GM18511 (cell line): ENCODE results near the gene CCRL2.
"Not testable (repeated sequence)": the region's sequence is repeated elsewhere in the genome, so short reads cannot be mapped to it uniquely, and the experiment has no call there.

Experiments
- ATAC-seq: cut with Tn5 transposase; IDR thresholded peaks from one replicate; pipeline ENCODE4 v1.9.1; 2021; ENCODE audit warnings: mild to moderate bottlenecking, moderate library complexity; ENCODE audit not compliant: unreplicated experiment

CCRL2 gene

DNA sequence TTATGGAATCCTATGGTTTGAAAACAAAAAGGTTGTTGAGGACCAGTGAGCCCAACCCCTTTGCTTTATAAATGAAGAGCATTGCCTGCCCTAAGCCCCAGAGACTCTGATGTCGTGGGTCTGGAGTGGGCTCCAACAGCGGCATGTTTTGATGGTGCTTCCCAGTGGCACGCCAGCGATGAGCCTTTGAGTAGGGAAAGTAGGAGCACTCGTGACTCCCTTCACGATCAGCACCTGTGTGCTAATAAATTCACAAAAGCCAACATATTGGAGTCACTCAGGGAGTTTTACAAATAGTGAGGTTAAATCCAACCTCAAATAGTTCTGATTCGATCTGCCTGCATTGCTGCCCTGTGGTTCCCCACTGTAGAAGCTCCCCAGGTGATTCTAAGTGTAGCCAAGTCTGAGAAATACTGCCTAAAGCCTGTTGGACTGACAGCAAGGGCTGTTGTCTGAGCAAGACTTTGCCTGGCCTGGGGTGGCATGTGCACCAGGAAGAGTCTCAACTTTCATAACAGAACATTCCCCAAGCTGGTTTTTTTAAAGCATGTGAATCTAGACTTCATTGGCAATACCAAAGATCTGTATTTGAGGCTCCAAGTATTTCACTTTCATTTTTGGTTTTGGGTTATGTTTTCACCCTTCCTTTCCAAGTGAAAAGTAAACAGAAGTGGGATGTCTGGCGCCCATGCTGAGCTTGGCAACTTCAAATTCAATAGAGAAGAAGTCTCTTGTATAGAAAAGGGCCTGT, 26.4 kb upstream of the CCRL2 start:
- no peak for ATAC-seq

DNA sequence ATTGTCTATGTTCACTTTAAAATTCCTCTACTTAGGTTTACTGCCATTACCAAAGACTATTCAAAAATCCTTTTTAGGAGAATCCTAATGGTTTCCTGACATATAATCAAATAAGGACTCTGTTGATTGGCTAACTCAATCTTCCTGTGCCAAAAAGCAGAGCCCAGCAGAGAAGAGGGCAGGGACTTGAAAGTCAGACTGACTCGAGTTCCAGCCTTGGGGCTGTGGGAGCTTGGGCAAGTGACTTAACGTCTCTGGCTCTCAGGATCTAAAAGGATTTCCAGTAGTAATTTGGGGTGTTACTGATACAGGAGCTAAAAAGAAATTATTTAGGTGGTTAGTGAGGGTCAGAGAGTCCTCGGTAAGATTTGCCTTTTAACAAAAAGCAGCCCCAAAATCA, 25.4 kb upstream of the CCRL2 start:
- no peak for ATAC-seq

DNA sequence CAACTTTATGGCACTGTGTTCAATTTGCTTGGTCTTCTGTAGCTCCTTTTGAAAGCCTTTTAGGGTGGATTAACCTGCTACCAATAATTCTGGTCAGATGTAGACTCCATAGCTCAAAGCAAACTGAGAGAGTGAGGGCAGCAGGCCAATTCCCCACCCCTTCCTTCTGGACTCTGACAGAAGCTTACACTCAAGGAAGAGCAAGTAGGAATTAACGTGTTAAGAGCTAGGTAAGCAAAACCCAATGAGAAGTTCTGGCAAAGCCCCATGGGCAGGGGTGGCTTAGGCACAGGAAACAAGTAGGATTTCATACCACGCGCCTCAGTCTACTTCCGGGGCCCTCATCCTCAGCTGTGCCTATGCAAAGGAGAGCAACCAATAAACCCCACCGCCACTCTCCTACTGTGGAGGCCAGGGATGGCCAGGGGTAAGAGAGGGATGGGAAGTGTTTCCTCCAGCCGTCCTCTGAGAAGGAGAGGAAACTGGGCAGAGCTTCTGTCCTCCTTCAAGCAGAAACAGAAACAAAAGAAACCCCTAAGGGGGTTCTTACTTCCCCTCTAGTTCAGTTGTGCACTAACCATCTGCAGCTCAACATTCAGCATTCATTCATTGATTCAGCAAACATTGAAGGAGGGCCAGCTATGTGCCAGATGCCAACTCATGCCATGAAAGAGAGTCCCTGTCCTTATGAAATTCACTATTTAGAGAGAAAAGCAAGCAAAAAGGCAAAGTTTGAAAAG, 23.7 kb upstream of the CCRL2 start:
- ATAC-seq, result no peak

DNA sequence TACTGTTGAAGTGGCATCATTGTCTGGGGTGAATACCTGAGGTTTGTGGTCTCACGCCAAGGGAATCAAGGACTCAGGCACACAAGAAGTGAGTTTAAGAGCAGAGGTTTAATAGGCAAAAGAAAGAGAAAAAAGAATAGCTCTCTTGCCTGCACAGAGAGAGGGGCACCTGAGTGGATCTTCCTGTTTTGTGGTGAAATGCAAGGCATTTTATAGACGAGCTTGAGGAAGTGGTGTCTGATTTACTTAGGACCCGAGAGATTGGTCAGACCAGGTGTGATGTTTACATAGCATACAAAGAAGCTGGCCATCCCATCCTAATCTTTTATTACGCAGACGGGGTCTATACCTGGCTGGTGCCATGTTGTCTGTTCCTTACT, 23.1 kb upstream of the CCRL2 start:
- ATAC-seq, result no peak

DNA sequence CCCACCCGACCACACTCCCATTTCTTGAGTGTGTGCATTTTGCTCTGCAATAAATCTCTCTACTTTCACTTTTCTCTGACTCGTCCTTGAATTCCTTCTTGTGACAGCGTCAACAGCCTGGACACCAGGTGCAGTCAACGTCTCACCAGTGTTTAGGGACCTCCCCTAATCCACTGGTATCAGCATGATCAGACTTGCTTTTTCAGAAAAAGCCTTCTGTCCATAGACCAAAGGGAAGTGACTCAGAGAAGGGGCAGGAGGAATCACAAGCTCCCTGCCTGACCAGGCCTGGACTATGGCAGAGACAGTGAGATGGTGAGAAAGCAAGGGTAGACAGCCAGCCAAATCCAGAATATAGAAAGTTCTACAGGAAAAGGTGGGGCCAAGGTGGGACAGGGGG, 20.9 kb upstream of the CCRL2 start:
- no peak for ATAC-seq

DNA sequence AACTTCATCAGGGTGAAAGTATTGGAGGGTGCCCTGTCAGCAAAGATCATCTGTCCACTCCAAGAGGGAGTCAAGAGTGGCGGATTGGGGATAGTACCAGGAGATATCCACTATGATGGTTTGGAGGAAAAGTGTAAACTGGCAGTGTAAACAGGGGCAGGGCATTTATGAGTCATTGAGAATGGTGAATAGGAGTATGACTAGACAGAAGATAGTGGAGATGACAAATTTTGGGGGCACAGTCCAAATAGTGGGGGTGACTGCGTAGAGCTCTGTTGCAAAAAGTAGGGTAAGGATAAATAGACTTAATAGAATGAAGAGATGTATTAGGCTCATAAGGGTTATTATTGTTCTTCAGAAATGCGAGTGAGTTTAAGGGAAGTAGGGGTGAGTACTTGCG, 18.2 kb upstream of the CCRL2 start:
- not testable (repeated sequence) for ATAC-seq

DNA sequence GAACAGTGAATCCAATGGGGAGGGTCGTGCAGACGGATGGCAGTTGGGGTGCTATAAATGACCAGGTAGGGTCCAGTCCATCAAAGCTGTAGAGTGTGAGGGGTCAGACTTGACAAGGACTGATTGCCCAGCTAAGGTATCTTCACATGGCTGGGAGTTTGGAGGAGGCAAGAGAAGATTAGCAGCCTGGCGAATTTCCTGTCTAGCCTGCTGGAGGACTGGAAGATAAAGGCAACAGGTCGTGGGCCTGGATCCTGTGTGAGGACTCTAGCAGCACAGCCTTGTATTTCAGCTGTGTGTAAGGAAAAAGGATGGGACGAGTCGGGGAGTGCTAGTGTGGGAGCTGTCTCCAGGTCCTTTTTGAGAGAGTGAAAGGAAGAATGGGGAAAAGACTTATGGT, 17.8 kb upstream of the CCRL2 start:
- no peak for ATAC-seq

DNA sequence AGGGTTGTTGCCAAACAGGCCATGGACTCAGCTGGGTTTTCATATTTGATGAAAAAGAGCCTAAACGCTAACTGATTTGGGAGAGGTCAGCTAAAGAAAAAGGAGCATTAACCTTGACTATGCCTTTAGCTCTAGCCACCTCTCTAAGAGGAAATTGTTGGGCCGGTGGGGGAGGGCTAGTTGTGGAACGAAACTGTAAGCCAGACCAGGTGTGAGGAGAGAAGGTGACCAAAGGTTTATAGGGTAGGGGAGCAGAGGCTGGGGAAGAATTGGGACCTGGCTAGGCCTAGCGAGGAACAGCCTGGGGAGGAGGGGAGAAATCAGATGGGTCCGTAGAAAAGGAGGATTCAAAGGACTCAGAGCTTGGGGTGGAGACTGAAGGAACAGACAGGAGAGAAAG, 15.5 kb upstream of the CCRL2 start:
- ATAC-seq, result not testable (repeated sequence)

DNA sequence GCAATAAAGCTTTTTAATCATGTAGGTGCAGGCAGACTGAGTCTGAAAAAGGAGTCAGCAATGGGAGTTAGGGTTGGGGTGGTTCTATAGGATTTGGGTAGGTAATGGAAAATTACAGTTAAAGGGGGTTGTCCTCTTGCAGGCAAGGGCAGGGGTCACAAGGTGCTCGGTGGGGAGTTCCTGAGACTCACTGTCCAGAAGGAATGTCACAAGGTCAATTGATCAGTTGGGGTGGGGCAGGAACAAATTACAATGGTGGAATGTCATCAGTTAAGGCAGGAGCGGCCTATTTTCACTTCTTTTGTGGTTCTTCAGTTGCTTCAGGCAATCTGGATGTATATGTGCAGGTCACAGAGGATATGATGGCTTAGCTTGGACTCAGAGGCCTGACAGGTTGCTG, 14.0 kb upstream of the CCRL2 start:
- no peak for ATAC-seq

DNA sequence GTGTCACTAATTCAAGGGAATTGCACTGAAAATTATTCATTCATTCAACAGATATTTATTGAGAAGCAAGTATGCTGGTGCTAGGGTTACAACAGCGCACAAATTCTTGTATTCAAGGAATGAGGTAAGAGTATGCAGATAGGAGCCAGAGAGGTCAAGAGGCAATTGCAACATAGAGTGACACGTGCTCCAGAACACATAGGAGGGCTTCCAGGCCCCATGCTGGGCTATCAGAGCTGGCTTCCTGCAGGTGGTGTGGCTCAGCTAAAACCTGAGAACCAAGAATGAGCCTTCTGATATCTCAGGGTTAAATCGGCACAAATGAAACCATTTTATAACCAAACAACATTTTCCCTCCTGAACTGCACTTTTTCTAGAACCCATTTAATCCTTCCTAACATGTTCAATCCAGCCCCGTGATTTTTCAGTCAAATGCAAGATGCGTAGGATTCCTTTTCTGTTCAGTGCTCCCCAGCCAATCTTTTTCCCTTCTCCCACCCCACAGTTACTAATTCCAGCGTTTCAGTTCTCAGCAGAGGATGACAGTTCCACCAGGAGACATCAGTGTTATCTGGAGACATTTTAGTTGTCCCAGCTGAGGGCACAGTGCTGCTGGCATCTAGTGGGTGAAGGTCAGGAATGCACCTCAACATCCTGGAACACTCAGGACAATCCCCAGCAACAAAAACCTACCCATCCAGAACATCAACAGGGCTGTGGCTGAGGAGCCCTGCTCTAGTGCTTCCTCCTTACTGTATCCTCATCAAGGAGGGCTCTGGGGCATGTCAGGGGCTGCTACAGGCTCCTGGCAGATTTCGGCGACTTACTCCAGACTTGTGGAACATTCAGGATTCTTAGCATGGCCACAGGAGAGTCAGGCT, 13.3 kb upstream of the CCRL2 start:
- no peak for ATAC-seq

DNA sequence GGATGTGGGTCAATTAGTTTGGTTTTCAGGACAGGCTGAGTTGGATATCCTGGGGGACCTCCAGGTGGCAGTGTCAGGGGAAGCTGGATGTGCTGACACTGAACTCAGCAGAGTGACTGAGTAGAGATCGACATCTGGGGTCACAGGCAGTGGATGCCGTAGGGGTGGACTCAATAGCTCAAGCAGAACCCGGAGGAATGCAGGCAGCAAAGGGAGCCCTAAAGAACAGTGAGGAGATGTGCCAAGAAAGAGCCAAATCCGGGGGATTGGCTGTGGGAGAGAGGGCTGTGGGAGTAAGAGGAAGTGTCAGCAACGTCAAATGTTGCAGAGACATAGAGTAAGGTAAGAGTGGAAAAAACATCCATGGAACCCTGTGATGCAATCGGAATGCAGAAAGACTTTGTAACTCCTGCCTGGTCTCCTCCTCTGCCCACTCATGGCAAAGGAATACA, 11.8 kb upstream of the CCRL2 start:
- ATAC-seq, result no peak

DNA sequence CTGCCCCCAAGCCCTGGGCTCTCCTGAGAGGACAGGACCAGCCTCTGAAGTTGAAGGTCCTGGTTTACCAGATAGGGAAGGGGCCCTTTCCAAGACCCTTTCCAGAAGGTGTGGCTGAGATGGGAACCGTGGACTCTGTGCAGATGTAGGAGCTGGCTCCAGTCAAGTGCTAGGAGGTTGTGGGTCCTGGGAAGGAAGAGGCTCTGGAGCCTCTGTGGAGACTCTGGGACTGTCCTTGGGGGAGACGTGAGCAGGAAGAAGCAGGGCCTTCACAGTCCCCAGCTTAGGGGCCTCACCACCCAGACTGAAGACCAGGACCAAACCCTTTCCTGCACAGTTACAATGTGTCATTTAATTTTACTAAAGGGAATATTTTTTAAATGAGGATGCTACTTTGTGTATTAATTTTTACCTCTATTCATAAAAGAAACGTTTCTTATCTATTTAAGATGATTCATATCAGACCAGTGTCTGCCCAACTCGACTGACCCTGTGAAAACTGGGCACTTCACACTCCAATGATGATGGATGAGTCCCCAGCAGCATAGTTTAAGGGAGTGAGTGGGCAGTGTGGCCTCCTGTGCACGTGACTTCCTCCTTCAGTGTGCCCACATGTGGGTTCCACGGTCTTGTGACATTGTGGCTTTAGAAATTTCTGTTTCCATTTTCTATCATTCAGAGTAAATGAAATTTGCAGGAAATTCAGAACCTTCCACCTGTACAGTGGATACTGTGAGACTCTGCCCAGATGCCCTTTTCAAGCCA, 11.1 kb upstream of the CCRL2 start:
- ATAC-seq, result no peak

DNA sequence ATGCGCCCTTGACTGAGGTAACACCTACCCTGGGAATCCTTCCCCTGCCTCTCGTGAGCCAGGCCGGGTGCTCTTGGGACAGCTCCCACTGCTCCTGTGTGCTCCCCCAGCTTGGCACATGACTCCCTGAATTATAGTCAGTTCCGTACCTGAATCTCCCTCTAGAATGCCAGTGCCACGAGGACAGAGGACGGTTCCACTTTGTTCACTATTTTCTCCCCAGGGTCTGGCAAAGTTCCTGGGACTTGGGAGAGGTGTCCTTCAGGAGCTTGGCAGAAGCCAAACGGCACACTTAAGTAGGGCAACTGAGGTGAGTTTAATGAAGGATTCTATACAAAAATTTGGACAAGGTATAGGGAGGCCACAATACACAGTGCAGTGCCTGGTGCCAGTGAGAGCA, 9.9 kb upstream of the CCRL2 start:
- no peak for ATAC-seq

DNA sequence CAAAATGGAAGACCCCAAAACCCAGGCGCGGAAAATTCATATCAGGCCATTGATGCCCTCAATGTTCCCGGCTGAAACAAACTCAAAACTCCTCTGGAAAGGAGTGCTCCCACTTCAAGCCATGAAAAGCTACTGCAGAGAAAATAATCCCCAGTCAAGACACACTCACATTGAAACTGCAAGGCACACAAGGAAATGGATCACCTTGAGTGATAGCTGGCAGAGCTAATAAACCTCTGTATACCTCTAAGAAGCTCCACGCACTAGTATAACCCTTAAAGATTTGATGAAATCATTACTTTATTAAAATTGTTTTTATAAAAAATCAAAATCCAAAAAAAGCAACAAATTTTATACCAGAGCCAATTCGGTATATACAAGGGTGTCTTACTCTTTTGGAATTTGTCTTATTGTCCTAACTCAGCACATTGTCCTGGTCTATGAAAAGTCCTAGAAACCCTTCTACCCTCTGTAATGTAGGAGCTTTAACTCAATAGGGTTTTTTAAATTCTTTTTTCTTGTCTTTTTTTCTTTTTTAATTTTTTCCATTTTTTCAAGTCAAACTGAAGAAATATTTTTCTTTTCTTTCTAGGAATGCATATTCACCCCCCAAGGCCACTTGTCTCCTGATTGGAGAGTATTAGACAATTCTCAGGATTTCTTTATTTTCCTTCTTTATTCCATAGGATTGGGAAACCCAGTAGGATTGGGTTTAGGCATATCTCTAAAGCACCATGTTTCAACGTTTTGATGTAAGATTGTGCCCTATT, 8.7 kb upstream of the CCRL2 start:
- ATAC-seq, result no peak

DNA sequence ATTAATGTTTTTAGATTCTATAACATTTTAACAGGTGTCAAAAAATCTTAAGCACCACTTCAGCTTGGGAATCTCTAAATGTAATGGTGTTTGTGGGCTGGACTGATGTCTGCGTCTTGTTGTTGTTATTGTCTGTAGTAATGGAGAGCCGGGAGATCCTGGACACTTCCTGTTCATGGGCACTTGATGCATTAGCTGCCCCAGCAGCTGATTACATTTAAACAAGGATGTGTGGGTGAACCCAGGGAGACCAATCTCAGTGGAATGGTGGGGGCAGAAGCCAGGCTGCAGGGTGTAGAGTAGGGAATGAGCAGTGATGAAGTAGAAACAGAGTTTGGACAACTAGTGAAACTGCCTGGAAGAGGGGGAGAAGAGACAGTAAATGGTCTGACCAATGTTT, 8.0 kb upstream of the CCRL2 start:
- no peak for ATAC-seq

DNA sequence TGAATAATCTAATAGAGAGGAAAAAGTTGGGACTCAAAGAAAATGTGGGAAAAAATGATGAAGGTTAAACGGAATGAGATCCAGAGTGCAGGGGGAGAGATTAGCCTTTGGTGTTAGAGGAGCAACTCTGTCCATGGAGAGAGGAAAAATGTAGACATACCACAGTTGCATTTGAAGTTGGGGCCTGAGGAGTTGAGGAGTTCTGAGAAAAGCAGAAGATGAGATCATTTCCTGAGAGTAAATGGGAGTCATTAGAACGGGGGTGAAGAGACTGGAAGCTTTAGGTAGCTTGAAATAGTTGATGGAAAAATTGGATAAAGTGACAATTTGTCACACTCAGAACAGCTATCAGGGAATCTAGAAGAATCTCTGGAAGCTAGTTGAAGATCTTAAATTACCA, 7.5 kb upstream of the CCRL2 start:
- no peak for ATAC-seq

DNA sequence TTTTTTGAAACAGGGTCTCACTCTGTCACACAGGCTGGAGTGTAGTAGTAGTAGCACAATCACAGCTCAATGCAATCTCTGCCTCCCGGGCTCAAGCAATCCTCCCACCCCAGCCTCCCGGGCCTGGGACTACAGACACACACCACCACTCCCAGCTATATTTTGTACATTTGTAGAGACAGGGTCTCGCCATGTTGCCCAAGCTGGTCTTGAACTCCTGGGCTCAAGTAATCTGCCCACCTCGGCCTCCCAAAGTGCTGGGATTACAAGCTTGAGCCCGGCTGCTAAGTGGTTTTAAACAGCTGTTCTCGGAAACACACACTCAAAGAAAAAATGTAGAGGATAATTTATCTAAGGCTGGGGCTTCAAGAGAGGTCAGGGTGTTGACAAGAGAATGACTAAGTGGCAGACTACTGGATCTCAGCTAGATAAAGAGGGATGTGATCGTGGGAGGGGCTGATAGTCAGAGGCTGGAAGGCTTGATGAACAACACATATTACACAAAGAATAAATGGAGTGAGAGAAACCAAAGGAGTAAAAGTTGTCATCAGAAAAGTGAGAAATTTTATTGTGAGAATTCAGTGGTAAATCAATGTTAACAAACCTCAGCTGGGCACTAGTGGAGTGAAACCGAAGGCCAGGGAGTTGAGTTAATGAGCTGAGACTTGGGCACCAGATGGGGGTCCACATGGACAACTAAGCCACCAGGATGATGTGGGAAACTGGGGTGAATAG, 6.9 kb upstream of the CCRL2 start:
- ATAC-seq, result no peak

DNA sequence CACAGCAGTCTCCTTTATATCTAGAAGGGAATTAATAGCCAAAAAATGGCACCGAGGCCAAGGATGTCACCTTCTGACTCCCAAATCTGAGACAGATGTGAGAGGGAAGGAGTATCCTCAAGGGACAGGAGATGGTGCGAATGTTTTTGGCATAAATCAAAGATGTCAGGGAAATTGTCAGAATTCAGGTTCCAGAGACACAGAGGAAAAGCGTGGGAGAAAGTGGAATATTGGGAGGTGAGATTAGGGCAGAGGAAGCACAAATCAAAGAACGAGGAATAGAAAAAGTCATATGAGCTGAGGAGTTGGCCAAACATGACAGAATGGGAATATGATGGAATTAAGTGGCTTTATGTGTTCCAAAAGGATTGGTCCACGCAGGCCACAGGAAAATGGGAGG, 6.2 kb upstream of the CCRL2 start:
- ATAC-seq, result no peak

DNA sequence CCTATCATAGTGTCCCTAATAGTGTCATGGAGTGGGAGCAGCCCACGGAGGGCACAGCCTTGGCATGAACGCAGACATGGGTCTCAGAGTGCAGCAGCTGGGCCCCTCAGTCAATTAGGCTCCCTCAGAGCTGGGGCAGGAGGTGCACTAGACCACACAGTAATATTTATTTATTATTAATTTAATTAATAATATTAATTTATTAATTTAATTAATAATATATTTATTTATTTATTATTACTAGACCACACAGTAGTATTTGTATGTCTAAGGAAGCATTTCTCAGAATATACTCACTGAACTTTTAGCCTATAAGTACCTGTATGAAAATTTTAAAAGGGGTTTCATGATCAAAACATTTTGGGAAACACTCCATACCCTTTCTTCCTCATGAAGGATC, 5.5 kb upstream of the CCRL2 start:
- ATAC-seq, result no peak
